K562 (cell line): ENCODE data around the gene CDC26. TPM values are rescaled to one million over a fixed set of nuclear protein-coding genes. Genes with fewer than 3 reads are reported as not detected.

Experiments used
- ARNT ChIP-seq, 2 experiments: fragments of 450-650 bp; IDR thresholded peaks; 2 replicates each; pipeline ENCODE4 v1.6.1; 2016; ENCODE audit warnings: mild to moderate bottlenecking in 1 of 2
- ATF1 ChIP-seq, 2 experiments: fragments of 450-650 bp in 1 of 2; IDR thresholded peaks; 2 replicates each; pipeline ENCODE4 v1.6.1; 2016; ENCODE audit warnings: missing compliant biosample characterization in 1 of 2, missing genetic modification characterization in 1 of 2
- CREB1 ChIP-seq, 2 experiments: sonication (generic) in 1 of 2; formaldehyde crosslinking in 1 of 2; IDR thresholded peaks; 2 replicates each; pipeline versions ENCODE4 v1.6.1 to v1.8.0; 2012 to 2022; ENCODE audit warnings: inconsistent platforms in 1 of 2, mild to moderate bottlenecking in 1 of 2, missing genetic modification reagents in 1 of 2, moderate library complexity in 1 of 2
- CREM ChIP-seq: IDR thresholded peaks from 2 replicates; pipeline ENCODE4 v1.6.1; 2014; ENCODE audit warnings: antibody characterized with exemption, low read depth
- DIDO1 ChIP-seq: fragments of 450-650 bp; IDR thresholded peaks from 2 replicates; pipeline ENCODE4 v1.6.1; 2016; ENCODE audit warnings: low read depth, missing biosample characterization, missing genetic modification characterization
- EP300 ChIP-seq: IDR thresholded peaks from 2 replicates; pipeline ENCODE4 v1.6.1; 2012; ENCODE audit warnings: low read length, improper control_type of control experiment
- ETV1 ChIP-seq: fragments of 450-650 bp; conservative IDR thresholded peaks from 2 replicates; pipeline ENCODE4 v1.6.1; 2016; ENCODE audit warnings: missing genetic modification characterization, control low read depth, low read depth, missing compliant biosample characterization
- FUS ChIP-seq: fragments of 200-400 bp; formaldehyde crosslinking; optimal IDR thresholded peaks from 2 replicates; pipeline ENCODE3; 2017; ENCODE audit warnings: low read depth, low read length
- GATA2 ChIP-seq: sonication (generic); formaldehyde crosslinking; IDR thresholded peaks from 2 replicates; pipeline ENCODE4 v1.4.0; 2020; ENCODE audit warnings: mild to moderate bottlenecking, missing genetic modification reagents
- HNRNPH1 ChIP-seq: fragments of 200-400 bp; formaldehyde crosslinking; optimal IDR thresholded peaks from 2 replicates; pipeline ENCODE3; 2017; ENCODE audit warnings: low read depth, mild to moderate bottlenecking, low read length, moderate library complexity
- MAFK ChIP-seq: IDR thresholded peaks from 2 replicates; pipeline ENCODE4 v1.6.1; 2011; ENCODE audit warnings: low read length, improper control_type of control experiment
- MECOM ChIP-seq: fragments of 250-450 bp; sonication (Bioruptor Pico); IDR thresholded peaks from 2 replicates; pipeline ENCODE4 v1.8.0; 2022; ENCODE audit warnings: inconsistent platforms
- MEIS2 ChIP-seq: fragments of 450-650 bp; IDR thresholded peaks from 2 replicates; pipeline ENCODE4 v1.6.1; 2014; ENCODE audit warnings: mild to moderate bottlenecking; ENCODE audit not compliant: partially characterized antibody
- RFX1 ChIP-seq: fragments of 450-650 bp; IDR thresholded peaks from 2 replicates; pipeline ENCODE4 v1.6.1; 2016; ENCODE audit warnings: mild to moderate bottlenecking, moderate library complexity
- SOX6 ChIP-seq: fragments of 450-650 bp; IDR thresholded peaks from 2 replicates; pipeline ENCODE4 v1.6.1; 2014; ENCODE audit warnings: mild to moderate bottlenecking
- SP1 ChIP-seq: sonication (generic); formaldehyde crosslinking; IDR thresholded peaks from 2 replicates; pipeline ENCODE4 v1.8.1; 2022; ENCODE audit warnings: mild to moderate bottlenecking, missing genetic modification reagents
- TEAD4 ChIP-seq, 2 experiments: sonication (generic) in 1 of 2; formaldehyde crosslinking in 1 of 2; IDR thresholded peaks; 2 replicates each; pipeline versions ENCODE4 v1.6.1 to v1.8.0; 2012 to 2022; ENCODE audit warnings: borderline replicate concordance in 1 of 2, inconsistent platforms in 1 of 2, low read length in 1 of 2, mild to moderate bottlenecking in 1 of 2, missing genetic modification reagents in 1 of 2
- ZNF174 ChIP-seq: fragments of 250-450 bp; sonication (Bioruptor Pico); IDR thresholded peaks from 2 replicates; pipeline ENCODE4 v1.4.0; 2020; ENCODE audit warnings: mild to moderate bottlenecking
- ZNF175 ChIP-seq: fragments of 200-800 bp; sonication (Bioruptor generic); IDR thresholded peaks from 2 replicates; pipeline ENCODE4 v1.6.1; 2016; ENCODE audit warnings: low read depth, mild to moderate bottlenecking, missing genetic modification characterization, missing compliant biosample characterization
- ZNF436 ChIP-seq: fragments of 250-450, 450-650 bp; sonication (Bioruptor Pico); formaldehyde crosslinking; IDR thresholded peaks from 2 replicates; pipeline ENCODE4 v1.7.0; 2020; ENCODE audit warnings: mild to moderate bottlenecking
- ZNF766 ChIP-seq: fragments of 200-800 bp; sonication (Bioruptor generic); conservative IDR thresholded peaks from 2 replicates; pipeline ENCODE4 v1.6.1; 2016; ENCODE audit warnings: missing genetic modification characterization, missing compliant biosample characterization
- polyA plus RNA-seq, 8 experiments: library from polyadenylated mRNA; depleted of rRNA in 4 of 8; stranded (reverse) in 5 of 8; unstranded in 3 of 8; fragments of >200 nt; fragmentation: Nextera tagmentation in 2 of 8; fragmentation: Illumina TruSeq in 1 of 8; extraction: Ambion mirVana in 2 of 8; extraction: Trizol in 1 of 8; gene quantifications; 2 replicates each; pipeline versions ENCODE4 v1.2.1 to v1.2.3, GENCODE V29; 2011 to 2014; ENCODE audit warnings: inconsistent platforms in 1 of 8, missing spikeins in 1 of 8
- total RNA-seq, 7 experiments: library from RNA; depleted of rRNA in 6 of 7; stranded (reverse); fragments of >200 nt in 6 of 7; fragmentation: Illumina TruSeq in 2 of 7; extraction: Trizol in 2 of 7; gene quantifications; 2 replicates each; pipeline versions ENCODE4 v1.2.1 to v1.2.3, GENCODE V29; 2011 to 2021; ENCODE audit warnings: low replicate concordance in 1 of 7
- TF ChIP-seq, protein P1 (sequence below): fragments of 450-650 bp; formaldehyde crosslinking; IDR thresholded peaks from 2 replicates; pipeline ENCODE4 v1.4.0; 2020; ENCODE audit warnings: mild to moderate bottlenecking, mixed read lengths
- TF ChIP-seq, protein P2 (sequence below): sonication (generic); formaldehyde crosslinking; IDR thresholded peaks from 2 replicates; pipeline ENCODE4 v1.8.0; 2023; ENCODE audit warnings: mild to moderate bottlenecking, missing genetic modification reagents
- TF ChIP-seq, protein P3 (sequence below): fragments of 450-650 bp; IDR thresholded peaks from 2 replicates; pipeline ENCODE4 v1.6.1; 2016

The CDC26 gene
- total and polyA plus RNA-seq, 9 of the 15 experiments (the other 6 are each of a cell fraction or from before 2014, with no cell fraction given), result 33.0 to 147 (median 60.0) TPM

GRCh38 chr9:113228130-113228665, 47.2 kb downstream of the CDC26 start (continued):
- peak; percentile 96 for TF ChIP-seq MEIS2
- 0 out of 2 replicates have a peak, but pooled peaks have one; percentile 52 for TF ChIP-seq ZNF766 (CRISPR knock-in tag)
- TF ChIP-seq MAFK, result no peak; the same call in 1 of the 2 replicates
- peak; percentile 77 for TF ChIP-seq CREM
- peak; percentile 95 for TF ChIP-seq ZNF175
- TF ChIP-seq ZNF436 (CRISPR knock-in tag), result no peak
- no peak for TF ChIP-seq DIDO1 (tag)
- TF ChIP-seq EP300, result no peak; the same call in 1 of the 2 replicates
- TF ChIP-seq ATF1 (CRISPR knock-in tag; IDR thresholded peaks at IDR 0.05), result no peak
- peak; percentile 34; the same call in 1 of the 2 replicates for TF ChIP-seq ATF1 (tag; IDR thresholded peaks at IDR 0.05)
- TF ChIP-seq SOX6, result peak; percentile 59; the same call in 1 of the 2 replicates
- TF ChIP-seq ZNF174 (CRISPR knock-in tag), result no peak
- peak; percentile 44; the same call in 1 of the 2 replicates for TF ChIP-seq ETV1 (tag)
- peak; percentile 46; the same call in 1 of the 2 replicates for TF ChIP-seq GATA2 (CRISPR knock-in tag)
- TF ChIP-seq, protein P1, sequence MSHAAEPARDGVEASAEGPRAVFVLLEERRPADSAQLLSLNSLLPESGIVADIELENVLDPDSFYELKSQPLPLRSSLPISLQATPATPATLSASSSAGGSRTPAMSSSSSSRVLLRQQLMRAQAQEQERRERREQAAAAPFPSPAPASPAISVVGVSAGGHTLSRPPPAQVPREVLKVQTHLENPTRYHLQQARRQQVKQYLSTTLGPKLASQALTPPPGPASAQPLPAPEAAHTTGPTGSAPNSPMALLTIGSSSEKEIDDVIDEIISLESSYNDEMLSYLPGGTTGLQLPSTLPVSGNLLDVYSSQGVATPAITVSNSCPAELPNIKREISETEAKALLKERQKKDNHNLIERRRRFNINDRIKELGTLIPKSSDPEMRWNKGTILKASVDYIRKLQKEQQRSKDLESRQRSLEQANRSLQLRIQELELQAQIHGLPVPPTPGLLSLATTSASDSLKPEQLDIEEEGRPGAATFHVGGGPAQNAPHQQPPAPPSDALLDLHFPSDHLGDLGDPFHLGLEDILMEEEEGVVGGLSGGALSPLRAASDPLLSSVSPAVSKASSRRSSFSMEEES (CRISPR knock-in tag), result peak; percentile 84
- TF ChIP-seq, protein P2, sequence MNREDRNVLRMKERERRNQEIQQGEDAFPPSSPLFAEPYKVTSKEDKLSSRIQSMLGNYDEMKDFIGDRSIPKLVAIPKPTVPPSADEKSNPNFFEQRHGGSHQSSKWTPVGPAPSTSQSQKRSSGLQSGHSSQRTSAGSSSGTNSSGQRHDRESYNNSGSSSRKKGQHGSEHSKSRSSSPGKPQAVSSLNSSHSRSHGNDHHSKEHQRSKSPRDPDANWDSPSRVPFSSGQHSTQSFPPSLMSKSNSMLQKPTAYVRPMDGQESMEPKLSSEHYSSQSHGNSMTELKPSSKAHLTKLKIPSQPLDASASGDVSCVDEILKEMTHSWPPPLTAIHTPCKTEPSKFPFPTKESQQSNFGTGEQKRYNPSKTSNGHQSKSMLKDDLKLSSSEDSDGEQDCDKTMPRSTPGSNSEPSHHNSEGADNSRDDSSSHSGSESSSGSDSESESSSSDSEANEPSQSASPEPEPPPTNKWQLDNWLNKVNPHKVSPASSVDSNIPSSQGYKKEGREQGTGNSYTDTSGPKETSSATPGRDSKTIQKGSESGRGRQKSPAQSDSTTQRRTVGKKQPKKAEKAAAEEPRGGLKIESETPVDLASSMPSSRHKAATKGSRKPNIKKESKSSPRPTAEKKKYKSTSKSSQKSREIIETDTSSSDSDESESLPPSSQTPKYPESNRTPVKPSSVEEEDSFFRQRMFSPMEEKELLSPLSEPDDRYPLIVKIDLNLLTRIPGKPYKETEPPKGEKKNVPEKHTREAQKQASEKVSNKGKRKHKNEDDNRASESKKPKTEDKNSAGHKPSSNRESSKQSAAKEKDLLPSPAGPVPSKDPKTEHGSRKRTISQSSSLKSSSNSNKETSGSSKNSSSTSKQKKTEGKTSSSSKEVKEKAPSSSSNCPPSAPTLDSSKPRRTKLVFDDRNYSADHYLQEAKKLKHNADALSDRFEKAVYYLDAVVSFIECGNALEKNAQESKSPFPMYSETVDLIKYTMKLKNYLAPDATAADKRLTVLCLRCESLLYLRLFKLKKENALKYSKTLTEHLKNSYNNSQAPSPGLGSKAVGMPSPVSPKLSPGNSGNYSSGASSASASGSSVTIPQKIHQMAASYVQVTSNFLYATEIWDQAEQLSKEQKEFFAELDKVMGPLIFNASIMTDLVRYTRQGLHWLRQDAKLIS, result no peak
- no peak for TF ChIP-seq CREB1 (IDR thresholded peaks at IDR 0.05)
- TF ChIP-seq CREB1 (CRISPR knock-in tag; IDR thresholded peaks at IDR 0.05), result peak; percentile 28; the same call in 1 of the 2 replicates
- no peak for TF ChIP-seq SP1 (CRISPR knock-in tag)
- TF ChIP-seq, protein P3, sequence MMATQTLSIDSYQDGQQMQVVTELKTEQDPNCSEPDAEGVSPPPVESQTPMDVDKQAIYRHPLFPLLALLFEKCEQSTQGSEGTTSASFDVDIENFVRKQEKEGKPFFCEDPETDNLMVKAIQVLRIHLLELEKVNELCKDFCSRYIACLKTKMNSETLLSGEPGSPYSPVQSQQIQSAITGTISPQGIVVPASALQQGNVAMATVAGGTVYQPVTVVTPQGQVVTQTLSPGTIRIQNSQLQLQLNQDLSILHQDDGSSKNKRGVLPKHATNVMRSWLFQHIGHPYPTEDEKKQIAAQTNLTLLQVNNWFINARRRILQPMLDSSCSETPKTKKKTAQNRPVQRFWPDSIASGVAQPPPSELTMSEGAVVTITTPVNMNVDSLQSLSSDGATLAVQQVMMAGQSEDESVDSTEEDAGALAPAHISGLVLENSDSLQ, result peak; percentile 82
- TF ChIP-seq HNRNPH1, result no peak
- TF ChIP-seq FUS, result no peak
- TF ChIP-seq RFX1, result no peak
- no peak for TF ChIP-seq ARNT (IDR thresholded peaks at IDR 0.05)
- TF ChIP-seq TEAD4 (IDR thresholded peaks at IDR 0.05; ENCODE audit: low read length), result peak; percentile 15; the same call in 1 of the 2 replicates
- TF ChIP-seq TEAD4 (CRISPR knock-in tag; IDR thresholded peaks at IDR 0.05; ENCODE audit: borderline replicate concordance), result no peak
- no peak for TF ChIP-seq MECOM (CRISPR knock-in tag)
